Measurements from ENCODE around the gene VAMP5.
"Not testable (repeated sequence)": the region's sequence is repeated elsewhere in the genome, so short reads cannot be mapped to it uniquely, and the experiment has no call there.

Gene VAMP5

GRCh38 chr2:85584857-85585780 lies 888 bp downstream of the VAMP5 start:
- no peak for DNase-seq

- DNase-seq = no peak
These were observed 1.5 kb downstream of the VAMP5 start for GRCh38 chr2:85585781-85586105.

GRCh38 chr2:85588236-85588635 lies 4.0 kb downstream of the VAMP5 start:
- DNase-seq = no peak

DNA sequence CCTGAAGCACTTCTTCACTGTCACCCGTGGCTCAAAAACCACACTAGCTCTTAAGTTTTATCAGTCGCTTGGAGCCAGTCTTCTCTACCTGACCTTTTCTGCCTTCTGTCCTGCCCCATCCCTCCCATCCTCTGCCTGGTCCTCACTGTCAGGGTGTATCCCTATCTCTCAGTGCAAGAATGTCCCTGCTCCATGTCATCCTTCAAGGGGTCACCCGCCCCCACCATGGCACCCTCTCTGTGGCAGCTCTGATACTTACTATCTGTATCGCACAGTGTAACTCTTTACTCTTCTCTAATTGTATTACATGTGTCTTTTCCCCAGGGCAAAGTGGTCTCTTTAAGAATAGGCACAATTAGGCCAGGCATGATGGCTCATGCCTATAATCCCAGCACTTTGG lies 4.4 kb downstream of the VAMP5 start:
- DNase-seq = no peak

- DNase-seq = no peak
These were observed 5.0 kb downstream of the VAMP5 start for GRCh38 chr2:85589181-85589580.

- no peak for DNase-seq
These were observed 6.0 kb downstream of the VAMP5 start for GRCh38 chr2:85589982-85590791.

DNA sequence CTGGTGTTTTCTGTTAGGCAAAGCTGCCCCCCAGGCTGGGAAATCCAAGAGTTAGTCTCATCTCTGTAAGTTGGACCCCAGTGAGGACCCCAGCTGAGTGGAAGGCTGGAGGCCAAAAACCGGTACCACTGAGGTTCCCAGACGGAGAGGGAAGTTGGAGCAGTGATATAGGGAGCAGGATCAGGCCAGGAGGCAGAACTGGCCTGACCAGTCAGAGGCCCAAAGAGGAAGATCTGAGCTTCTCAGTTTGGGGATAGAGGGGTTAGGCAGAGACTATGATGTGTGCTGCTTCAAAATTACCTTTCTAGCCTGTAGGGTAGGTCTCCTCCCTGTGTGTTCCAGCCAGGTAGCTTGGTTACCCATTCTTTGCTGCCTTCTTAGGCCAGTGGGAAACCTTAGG lies 6.7 kb downstream of the VAMP5 start:
- DNase-seq = no peak

- DNase-seq = no peak
These were observed 7.3 kb downstream of the VAMP5 start for GRCh38 chr2:85591563-85591962.

DNA sequence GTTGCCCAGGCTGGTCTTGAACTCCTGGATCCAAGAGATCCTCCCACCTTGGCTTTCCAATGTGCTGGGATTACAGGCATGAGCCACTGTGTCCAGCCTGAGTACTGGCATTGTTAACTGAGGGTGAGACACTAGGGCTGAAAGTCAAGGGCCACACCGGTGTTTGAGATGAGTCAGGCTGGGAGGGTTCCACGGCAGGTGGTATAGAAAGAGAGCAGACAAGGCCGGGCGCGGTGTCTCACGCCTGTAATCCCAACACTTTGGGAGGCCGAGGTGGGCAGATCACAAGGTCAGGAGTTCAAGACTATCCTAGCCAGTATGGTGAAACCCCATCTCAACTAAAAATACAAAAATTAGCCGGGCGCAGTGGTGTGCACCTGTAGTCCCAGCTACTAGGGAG lies 8.1 kb downstream of the VAMP5 start:
- DNase-seq = not testable (repeated sequence)

DNA sequence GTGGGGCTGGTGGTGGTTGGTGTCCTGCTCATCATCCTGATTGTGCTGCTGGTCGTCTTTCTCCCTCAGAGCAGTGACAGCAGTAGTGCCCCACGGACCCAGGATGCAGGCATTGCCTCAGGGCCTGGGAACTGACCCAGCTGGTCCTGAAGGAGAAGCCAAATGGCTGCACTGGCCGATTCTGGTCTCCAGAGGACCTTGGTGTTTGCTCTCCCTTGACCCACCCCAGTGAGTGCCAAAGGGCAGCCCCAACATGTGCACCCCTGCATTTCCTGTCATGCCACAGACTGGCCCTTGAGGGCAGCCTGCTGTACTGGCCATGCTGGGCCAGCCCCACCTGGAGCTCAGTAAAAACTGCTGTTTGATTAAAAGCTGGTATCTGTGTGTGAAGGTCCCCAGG lies 8.8 kb downstream of the VAMP5 start:
- DNase-seq = no peak

- no peak for DNase-seq
These were observed 10.6 kb downstream of the VAMP5 start for GRCh38 chr2:85594715-85595300.

- DNase-seq = peak; percentile 87
These were observed 11.2 kb downstream of the VAMP5 start, which contains the start of gene RNF181 for GRCh38 chr2:85595301-85596025. Gene RNF181 (plus strand): TSS chr2:85595745. CDS start chr2:85595764, 19 bp downstream.

DNA sequence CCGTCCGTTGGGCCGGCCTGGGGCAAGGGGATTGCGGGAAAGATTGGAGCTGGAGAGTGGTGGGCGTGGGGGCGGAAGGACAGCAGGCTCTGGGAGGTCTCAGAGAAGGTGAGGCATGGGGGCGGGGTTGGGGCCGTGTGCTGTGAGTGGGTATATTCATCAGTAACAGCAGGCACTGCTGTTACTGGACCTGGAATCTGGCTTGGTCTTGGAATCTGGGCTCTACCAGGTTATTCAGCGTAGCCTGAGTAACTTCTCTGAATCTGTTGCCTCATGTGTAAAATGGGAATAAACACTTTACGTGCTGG lies 11.7 kb downstream of the VAMP5 start:
- no peak for DNase-seq

GRCh38 chr2:85596486-85597143 lies 12.4 kb downstream of the VAMP5 start:
- DNase-seq = no peak

GRCh38 chr2:85597241-85597640 lies 13.0 kb downstream of the VAMP5 start:
- no peak for DNase-seq

- DNase-seq = no peak
These were observed 14.5 kb downstream of the VAMP5 start for GRCh38 chr2:85598594-85599340.

DNA sequence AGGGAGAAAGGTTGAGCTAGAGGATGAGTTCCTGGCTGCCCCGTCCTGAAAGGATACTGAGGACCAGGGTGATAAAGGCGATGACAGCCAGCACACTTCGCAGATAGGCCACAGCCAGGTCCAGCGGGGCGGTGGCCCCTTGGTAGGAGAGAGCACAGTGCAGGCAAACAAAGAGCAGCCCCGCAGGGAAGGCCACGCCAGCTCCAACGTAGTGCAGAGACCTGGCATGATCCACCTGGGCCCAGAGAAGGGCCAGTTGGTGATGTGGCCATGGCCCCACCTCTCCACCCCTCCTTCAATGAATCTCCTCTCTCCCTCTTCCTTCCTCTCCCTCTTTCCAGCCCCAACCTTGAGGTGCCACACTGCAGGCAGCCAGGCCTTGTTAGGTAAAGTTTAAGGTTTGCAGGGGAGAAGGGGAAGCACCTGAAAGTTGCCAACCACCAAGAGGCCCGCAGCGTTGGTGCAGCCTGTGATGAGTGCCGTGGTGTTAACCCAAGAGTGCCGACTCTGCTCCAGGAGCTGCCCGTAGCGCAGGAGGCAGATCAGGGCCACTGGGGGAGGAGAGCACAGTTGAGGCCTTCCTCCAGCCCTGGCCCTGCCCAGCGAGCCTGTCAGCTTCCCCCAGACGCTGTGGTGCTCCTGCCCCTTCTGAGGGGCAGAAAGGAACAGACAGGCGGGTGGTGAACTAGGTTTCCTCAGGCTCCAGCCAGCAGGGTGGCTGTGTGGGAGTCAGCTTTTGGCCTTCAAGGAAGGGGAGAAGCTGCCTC lies 15.4 kb downstream of the VAMP5 start:
- no peak for DNase-seq

DNA sequence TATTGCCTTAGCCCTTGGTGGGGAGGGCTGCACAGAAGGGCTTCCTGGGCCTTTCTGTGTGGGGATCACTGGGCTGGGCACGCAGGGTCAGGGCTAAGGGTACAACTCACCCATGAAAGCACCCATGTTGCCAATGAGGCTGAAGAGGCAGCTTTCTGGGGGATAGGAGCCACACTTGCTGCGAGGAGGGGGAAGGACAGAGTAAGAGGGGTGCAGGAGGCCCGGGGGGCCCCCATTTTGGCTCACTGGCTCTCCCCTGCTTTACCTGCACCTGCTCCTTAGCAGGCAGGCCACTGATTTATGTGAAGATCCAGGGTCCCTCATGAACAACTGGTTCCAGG lies 16.0 kb downstream of the VAMP5 start:
- no peak for DNase-seq

GRCh38 chr2:85600951-85601770 lies 16.9 kb downstream of the VAMP5 start:
- no peak for DNase-seq

GRCh38 chr2:85601771-85602475 lies 17.7 kb downstream of the VAMP5 start:
- no peak for DNase-seq
